IMR-90 (cell line): ENCODE data around the gene ENOX1. TPM values are rescaled to one million over a fixed set of nuclear protein-coding genes. Genes with fewer than 3 reads are reported as not detected.

Experiments used
- ATAC-seq: fragments of 200-7000 bp; cut with Tn5 transposase; 2 replicates; pipeline ENCODE4 v1.9.1; 2020; ENCODE audit warnings: low read depth, mild to moderate bottlenecking, moderate library complexity
- BruUV-seq: library from RNA; stranded (reverse); fragments of 400-500 nt; replicated peaks from 2 replicates; lab custom pipeline; 2021; lab: Mats Ljungman, UMichigan
- CTCF ChIA-PET: fragments of 300-600 bp; formaldehyde crosslinking; extraction: SDS; loops from one replicate; lab custom pipeline; 2021; ENCODE audit warnings: antibody characterized with exemption; lab: Yijun Ruan, JAX
- POLR2A ChIA-PET: fragments of 300-600 bp; sonication (Branson Sonifier 250); formaldehyde crosslinking; loops from one replicate; lab custom pipeline; 2022; ENCODE audit warnings: antibody characterized with exemption; ENCODE audit not compliant: unreplicated experiment; lab: Charles Lee
- DNase-seq: peaks from one replicate; pipeline ENCODE4 v3.0.0; 2013
- H2AFZ ChIP-seq: replicated peaks from 2 replicates; pipeline ENCODE3; 2013; ENCODE audit warnings: low read length, mild to moderate bottlenecking; ENCODE audit not compliant: poor library complexity
- H2AK5ac ChIP-seq: 2 replicates; pipeline ENCODE4 v1.6.1; 2013; ENCODE audit warnings: low read depth, low read length, inconsistent platforms
- H2AK9ac ChIP-seq: replicated peaks from 2 replicates; pipeline ENCODE3; 2013; ENCODE audit warnings: mild to moderate bottlenecking, low read depth, low read length, moderate library complexity; ENCODE audit not compliant: poor library complexity
- H2BK120ac ChIP-seq: 2 replicates; pipeline ENCODE4 v1.6.1; 2013; ENCODE audit warnings: low read depth, low read length, inconsistent platforms
- H2BK15ac ChIP-seq: 3 replicates; pipeline ENCODE4 v1.6.1; 2013; ENCODE audit warnings: low read depth, low read length, inconsistent platforms
- H2BK20ac ChIP-seq: 2 replicates; pipeline ENCODE4 v1.6.1; 2013; ENCODE audit warnings: low read depth, mild to moderate bottlenecking, inconsistent platforms, low read length, moderate library complexity
- H2BK5ac ChIP-seq: 2 replicates; pipeline ENCODE4 v1.6.1; 2013; ENCODE audit warnings: mild to moderate bottlenecking, low read depth, low read length, inconsistent platforms; ENCODE audit not compliant: poor library complexity, severe bottlenecking
- H3K14ac ChIP-seq: replicated peaks from 2 replicates; pipeline ENCODE4 v1.6.1; 2013; ENCODE audit warnings: low read depth, low read length, inconsistent platforms
- H3K18ac ChIP-seq: 2 replicates; pipeline ENCODE4 v1.6.1; 2013; ENCODE audit warnings: low read depth, low read length, control low read depth
- H3K23ac ChIP-seq: 2 replicates; pipeline ENCODE4 v1.6.1; 2013; ENCODE audit warnings: low read depth, low read length, inconsistent platforms
- H3K27ac ChIP-seq: 2 replicates; pipeline ENCODE4 v1.5.1; 2013; ENCODE audit warnings: mild to moderate bottlenecking, control low read depth, low read length; ENCODE audit not compliant: insufficient read depth
- H3K27me3 ChIP-seq: 2 replicates; pipeline ENCODE4 v1.6.1; 2013; ENCODE audit warnings: low read length; ENCODE audit not compliant: control insufficient read depth, insufficient read depth
- H3K36me3 ChIP-seq: 2 replicates; pipeline ENCODE4 v1.6.1; 2013; ENCODE audit warnings: low read length, mixed read lengths; ENCODE audit not compliant: control insufficient read depth, insufficient read depth
- H3K4ac ChIP-seq: 2 replicates; pipeline ENCODE4 v1.6.1; 2013; ENCODE audit warnings: low read depth, low read length, inconsistent platforms
- H3K4me1 ChIP-seq: 2 replicates; pipeline ENCODE4 v1.6.1; 2013; ENCODE audit warnings: low read length, mixed read lengths; ENCODE audit not compliant: control insufficient read depth, insufficient read depth
- H3K4me2 ChIP-seq: 2 replicates; pipeline ENCODE4 v1.6.1; 2013; ENCODE audit warnings: low read depth, mild to moderate bottlenecking, control low read depth, low read length, moderate library complexity
- H3K4me3 ChIP-seq: 2 replicates; pipeline ENCODE4 v1.5.1; 2013; ENCODE audit warnings: low read depth, mild to moderate bottlenecking, control low read depth, low read length, moderate library complexity; ENCODE audit not compliant: insufficient read depth
- H3K56ac ChIP-seq: 2 replicates; pipeline ENCODE4 v1.6.1; 2013; ENCODE audit warnings: low read length, inconsistent platforms; ENCODE audit not compliant: insufficient read depth; ENCODE audit errors: extremely low read depth
- H3K79me1 ChIP-seq, 2 experiments: 2 replicates each; pipeline ENCODE4 v1.6.1; 2013; ENCODE audit warnings: low read length in 2 of 2, inconsistent platforms in 1 of 2, low read depth in 1 of 2
- H3K9ac ChIP-seq: 2 replicates; pipeline ENCODE4 v1.6.1; 2013; ENCODE audit warnings: low read depth, low read length, control low read depth
- H3K9me1 ChIP-seq: 2 replicates; pipeline ENCODE4 v1.6.1; 2013; ENCODE audit warnings: low read length, inconsistent platforms; ENCODE audit not compliant: insufficient read depth
- H3K9me3 ChIP-seq: 2 replicates; pipeline ENCODE4 v1.6.1; 2013; ENCODE audit warnings: low read length; ENCODE audit not compliant: control insufficient read depth, insufficient read depth
- H4K20me1 ChIP-seq: 2 replicates; pipeline ENCODE4 v1.6.1; 2013; ENCODE audit warnings: low read length, inconsistent platforms; ENCODE audit not compliant: insufficient read depth
- H4K5ac ChIP-seq: 2 replicates; pipeline ENCODE4 v1.6.1; 2013; ENCODE audit warnings: mild to moderate bottlenecking, low read depth, low read length, control low read depth
- H4K8ac ChIP-seq, 2 experiments: 2 replicates each; pipeline ENCODE4 v1.6.1; 2013; ENCODE audit warnings: low read depth in 2 of 2, low read length in 2 of 2, control low read depth in 1 of 2, inconsistent platforms in 1 of 2
- H4K91ac ChIP-seq: 2 replicates; pipeline ENCODE4 v1.6.1; 2013; ENCODE audit warnings: low read depth, low read length, inconsistent platforms; ENCODE audit not compliant: insufficient read depth
- BHLHE40 ChIP-seq: fragments of 150-350 bp; IDR thresholded peaks from 2 replicates; pipeline ENCODE4 v1.6.1; 2016; ENCODE audit warnings: mild to moderate bottlenecking, low read depth, low read length
- CEBPB ChIP-seq: IDR thresholded peaks from 2 replicates; pipeline ENCODE4 v1.6.1; 2012; ENCODE audit warnings: low read depth, low read length, improper control_type of control experiment
- CHD1 ChIP-seq: IDR thresholded peaks from 2 replicates; pipeline ENCODE4 v1.6.1; 2012; ENCODE audit warnings: low read depth, low read length, improper control_type of control experiment
- RCOR1 ChIP-seq: IDR thresholded peaks from 2 replicates; pipeline ENCODE4 v1.6.1; 2012; ENCODE audit warnings: mild to moderate bottlenecking, low read length, improper control_type of control experiment; ENCODE audit not compliant: insufficient replicate concordance
- WGBS, 2 experiments: methylation state at CpG; one replicate each; pipeline versions ENCODE4 v1.1.5 to v1.1.7; 2013; ENCODE audit warnings: missing lambda C conversion rate in 2 of 2; ENCODE audit not compliant: insufficient read length in 1 of 2; ENCODE audit errors: extremely low coverage in 2 of 2; 5-methylcytosine and 5-hydroxymethylcytosine counted together
- dilution Hi-C: fragments of 300-500 bp; cut with HindIII; formaldehyde crosslinking; loops from one replicate; pipeline ENCODE4 v1.14.3; 2018; ENCODE audit warnings: low sequenced_read_pairs; ENCODE audit not compliant: unreplicated experiment
- in situ Hi-C: fragments of 300-500 bp; cut with MboI; formaldehyde crosslinking; loops from 3 replicates; pipeline ENCODE4 v1.14.3; 2019; ENCODE audit warnings: low sequenced_read_pairs, inconsistent platforms, mixed read lengths
- intact Hi-C: fragments of 100-400 bp; cut with micrococcal nuclease; formaldehyde crosslinking; loops from 2 replicates; pipeline ENCODE4 v1.10.0; 2022
- polyA plus RNA-seq, 3 experiments: library from polyadenylated mRNA; depleted of rRNA; stranded (reverse); fragments of >200 nt; gene quantifications; 2 replicates each; pipeline ENCODE4 v1.2.3, GENCODE V29; 2012; ENCODE audit warnings: low replicate concordance in 1 of 3
- total RNA-seq: library from RNA; depleted of rRNA; stranded (reverse); fragments of >200 nt; gene quantifications from 2 replicates; pipeline ENCODE4 v1.2.3, GENCODE V29; 2012
- TF ChIP-seq, protein P1 (sequence below): conservative IDR thresholded peaks from 2 replicates; pipeline ENCODE4 v1.5.1; 2012; ENCODE audit warnings: mild to moderate bottlenecking, low read depth, low read length, improper control_type of control experiment
- TF ChIP-seq, protein P2 (sequence below): fragments of 150-350 bp; IDR thresholded peaks from 2 replicates; pipeline ENCODE4 v1.6.1; 2017; ENCODE audit warnings: mild to moderate bottlenecking, antibody characterized with exemption, low read length, low read depth

The ENOX1 gene
- total and polyA plus RNA-seq, 2 of the 4 experiments (the other 2 are of a cell fraction): 0.99 to 1.3 TPM

DNA sequence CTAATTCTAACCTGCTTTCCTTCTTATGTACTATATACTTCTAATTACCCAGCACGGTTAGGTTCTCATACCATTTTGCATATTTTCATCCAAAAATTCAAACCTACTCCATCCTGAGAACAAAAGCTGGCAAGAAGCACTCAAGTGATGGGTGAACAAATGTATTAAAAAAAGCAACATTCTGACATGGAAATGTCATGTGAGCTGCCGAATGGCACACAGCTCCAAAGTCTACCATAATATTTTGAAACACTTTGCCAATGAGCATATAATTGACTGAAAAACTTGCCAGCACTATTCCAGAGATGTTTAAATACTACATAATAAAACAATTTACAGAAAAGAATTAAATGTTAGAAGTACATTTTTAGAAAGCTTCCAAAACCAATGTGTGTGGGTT lies 274.6 kb downstream of the ENOX1 start:
- TF ChIP-seq RCOR1 (no peak), CHD1 (no peak), CEBPB (no peak), BHLHE40 (no peak)
- TF ChIP-seq, protein P1, sequence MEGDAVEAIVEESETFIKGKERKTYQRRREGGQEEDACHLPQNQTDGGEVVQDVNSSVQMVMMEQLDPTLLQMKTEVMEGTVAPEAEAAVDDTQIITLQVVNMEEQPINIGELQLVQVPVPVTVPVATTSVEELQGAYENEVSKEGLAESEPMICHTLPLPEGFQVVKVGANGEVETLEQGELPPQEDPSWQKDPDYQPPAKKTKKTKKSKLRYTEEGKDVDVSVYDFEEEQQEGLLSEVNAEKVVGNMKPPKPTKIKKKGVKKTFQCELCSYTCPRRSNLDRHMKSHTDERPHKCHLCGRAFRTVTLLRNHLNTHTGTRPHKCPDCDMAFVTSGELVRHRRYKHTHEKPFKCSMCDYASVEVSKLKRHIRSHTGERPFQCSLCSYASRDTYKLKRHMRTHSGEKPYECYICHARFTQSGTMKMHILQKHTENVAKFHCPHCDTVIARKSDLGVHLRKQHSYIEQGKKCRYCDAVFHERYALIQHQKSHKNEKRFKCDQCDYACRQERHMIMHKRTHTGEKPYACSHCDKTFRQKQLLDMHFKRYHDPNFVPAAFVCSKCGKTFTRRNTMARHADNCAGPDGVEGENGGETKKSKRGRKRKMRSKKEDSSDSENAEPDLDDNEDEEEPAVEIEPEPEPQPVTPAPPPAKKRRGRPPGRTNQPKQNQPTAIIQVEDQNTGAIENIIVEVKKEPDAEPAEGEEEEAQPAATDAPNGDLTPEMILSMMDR: no peak
- TF ChIP-seq, protein P2, sequence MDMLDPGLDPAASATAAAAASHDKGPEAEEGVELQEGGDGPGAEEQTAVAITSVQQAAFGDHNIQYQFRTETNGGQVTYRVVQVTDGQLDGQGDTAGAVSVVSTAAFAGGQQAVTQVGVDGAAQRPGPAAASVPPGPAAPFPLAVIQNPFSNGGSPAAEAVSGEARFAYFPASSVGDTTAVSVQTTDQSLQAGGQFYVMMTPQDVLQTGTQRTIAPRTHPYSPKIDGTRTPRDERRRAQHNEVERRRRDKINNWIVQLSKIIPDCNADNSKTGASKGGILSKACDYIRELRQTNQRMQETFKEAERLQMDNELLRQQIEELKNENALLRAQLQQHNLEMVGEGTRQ: no peak
- Histone ChIP-seq H3K4me2 (no peak overlapping the region), H3K27ac (no peak overlapping the region), H2BK20ac (no peak overlapping the region), H4K8ac (no peak overlapping the region), H2BK15ac (no peak overlapping the region), H3K79me1 (no peaks in the 10 kb centered on the region), H2AK9ac (no peak overlapping the region), H4K20me1 (no peaks in the 10 kb centered on the region), H2AK5ac (no peak overlapping the region), H2AFZ (no peak overlapping the region), H4K91ac (no peak overlapping the region), H3K23ac (no peak overlapping the region), H3K18ac (no peak overlapping the region), H2BK5ac (no peak overlapping the region), H3K4me1 (peaks cover 4% of the 10 kb centered on the region; the same call in 1 of the 2 replicates), H3K36me3 (no peaks in the 10 kb centered on the region), H2BK120ac (no peak overlapping the region), H3K9me3 (no peaks in the 10 kb centered on the region), H3K4me3 (no peak overlapping the region), H3K56ac (no peak overlapping the region), H3K9me1 (peaks cover 7% of the 10 kb centered on the region), H4K5ac (no peak overlapping the region), H3K27me3 (no peaks in the 10 kb centered on the region), H3K4ac (no peak overlapping the region), H3K14ac (no peak overlapping the region), H3K9ac (no peak overlapping the region)
- intact Hi-C loops (no loop called here), dilution Hi-C loops (no loop called here), in situ Hi-C loops (no loop called here)
- CTCF ChIA-PET: no interaction called here
- POLR2A ChIA-PET: no interaction called here
- ATAC-seq (no peak), DNase-seq (no peak)
- no CpG with 5 or more reads among the region's 2 CpGs for WGBS, 2 experiments
- BruUV-seq: no TSS peak
